HL-60 (cell line): Measurements from ENCODE around the gene TPD52L3.

Experiments
- SPI1 ChIP-seq: IDR thresholded peaks from 2 replicates; pipeline ENCODE4 v1.6.1; 2012; ENCODE audit warnings: low read depth, mild to moderate bottlenecking, borderline replicate concordance
- TF ChIP-seq, protein P1 (sequence below): IDR thresholded peaks from one replicate; pipeline ENCODE4 v1.5.1; 2011; ENCODE audit warnings: low read length, control low read depth, inconsistent platforms; ENCODE audit not compliant: insufficient read depth
- TF ChIP-seq, protein P2 (sequence below): IDR thresholded peaks from 2 replicates; pipeline ENCODE4 v1.6.1; 2012; ENCODE audit warnings: low read depth; ENCODE audit not compliant: insufficient replicate concordance

DNA sequence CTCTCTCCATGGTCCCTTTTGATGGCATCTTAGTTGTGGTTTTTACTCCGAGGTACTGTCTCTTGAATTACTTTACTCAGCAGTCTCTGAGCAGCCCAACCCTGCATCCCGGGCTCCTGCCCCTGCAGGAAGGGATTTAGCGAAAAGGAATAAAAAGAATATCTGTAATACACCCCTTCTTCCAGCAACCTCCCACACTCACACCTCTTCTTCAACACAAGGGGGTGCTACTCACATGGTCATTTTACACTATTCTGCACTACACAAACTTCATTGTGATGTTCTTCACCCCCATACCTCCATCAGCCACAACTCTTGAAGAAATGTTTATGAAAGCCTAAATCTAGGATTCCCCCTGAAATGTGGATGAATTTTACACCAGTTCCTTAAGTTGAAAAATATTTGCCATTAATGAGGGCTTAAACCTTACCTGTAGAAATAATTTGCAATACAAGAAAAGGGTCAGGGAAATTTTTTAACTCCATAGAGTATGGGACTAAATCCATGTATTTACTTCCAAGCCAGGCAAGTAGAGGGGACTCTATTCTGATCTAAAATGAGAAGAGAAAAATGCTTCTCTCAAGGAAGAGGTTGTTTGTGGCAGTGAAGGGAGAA lies 26.0 kb downstream of the TPD52L3 start:
- TF ChIP-seq, protein P1, sequence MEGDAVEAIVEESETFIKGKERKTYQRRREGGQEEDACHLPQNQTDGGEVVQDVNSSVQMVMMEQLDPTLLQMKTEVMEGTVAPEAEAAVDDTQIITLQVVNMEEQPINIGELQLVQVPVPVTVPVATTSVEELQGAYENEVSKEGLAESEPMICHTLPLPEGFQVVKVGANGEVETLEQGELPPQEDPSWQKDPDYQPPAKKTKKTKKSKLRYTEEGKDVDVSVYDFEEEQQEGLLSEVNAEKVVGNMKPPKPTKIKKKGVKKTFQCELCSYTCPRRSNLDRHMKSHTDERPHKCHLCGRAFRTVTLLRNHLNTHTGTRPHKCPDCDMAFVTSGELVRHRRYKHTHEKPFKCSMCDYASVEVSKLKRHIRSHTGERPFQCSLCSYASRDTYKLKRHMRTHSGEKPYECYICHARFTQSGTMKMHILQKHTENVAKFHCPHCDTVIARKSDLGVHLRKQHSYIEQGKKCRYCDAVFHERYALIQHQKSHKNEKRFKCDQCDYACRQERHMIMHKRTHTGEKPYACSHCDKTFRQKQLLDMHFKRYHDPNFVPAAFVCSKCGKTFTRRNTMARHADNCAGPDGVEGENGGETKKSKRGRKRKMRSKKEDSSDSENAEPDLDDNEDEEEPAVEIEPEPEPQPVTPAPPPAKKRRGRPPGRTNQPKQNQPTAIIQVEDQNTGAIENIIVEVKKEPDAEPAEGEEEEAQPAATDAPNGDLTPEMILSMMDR = peak; percentile 42
- TF ChIP-seq, protein P2, sequence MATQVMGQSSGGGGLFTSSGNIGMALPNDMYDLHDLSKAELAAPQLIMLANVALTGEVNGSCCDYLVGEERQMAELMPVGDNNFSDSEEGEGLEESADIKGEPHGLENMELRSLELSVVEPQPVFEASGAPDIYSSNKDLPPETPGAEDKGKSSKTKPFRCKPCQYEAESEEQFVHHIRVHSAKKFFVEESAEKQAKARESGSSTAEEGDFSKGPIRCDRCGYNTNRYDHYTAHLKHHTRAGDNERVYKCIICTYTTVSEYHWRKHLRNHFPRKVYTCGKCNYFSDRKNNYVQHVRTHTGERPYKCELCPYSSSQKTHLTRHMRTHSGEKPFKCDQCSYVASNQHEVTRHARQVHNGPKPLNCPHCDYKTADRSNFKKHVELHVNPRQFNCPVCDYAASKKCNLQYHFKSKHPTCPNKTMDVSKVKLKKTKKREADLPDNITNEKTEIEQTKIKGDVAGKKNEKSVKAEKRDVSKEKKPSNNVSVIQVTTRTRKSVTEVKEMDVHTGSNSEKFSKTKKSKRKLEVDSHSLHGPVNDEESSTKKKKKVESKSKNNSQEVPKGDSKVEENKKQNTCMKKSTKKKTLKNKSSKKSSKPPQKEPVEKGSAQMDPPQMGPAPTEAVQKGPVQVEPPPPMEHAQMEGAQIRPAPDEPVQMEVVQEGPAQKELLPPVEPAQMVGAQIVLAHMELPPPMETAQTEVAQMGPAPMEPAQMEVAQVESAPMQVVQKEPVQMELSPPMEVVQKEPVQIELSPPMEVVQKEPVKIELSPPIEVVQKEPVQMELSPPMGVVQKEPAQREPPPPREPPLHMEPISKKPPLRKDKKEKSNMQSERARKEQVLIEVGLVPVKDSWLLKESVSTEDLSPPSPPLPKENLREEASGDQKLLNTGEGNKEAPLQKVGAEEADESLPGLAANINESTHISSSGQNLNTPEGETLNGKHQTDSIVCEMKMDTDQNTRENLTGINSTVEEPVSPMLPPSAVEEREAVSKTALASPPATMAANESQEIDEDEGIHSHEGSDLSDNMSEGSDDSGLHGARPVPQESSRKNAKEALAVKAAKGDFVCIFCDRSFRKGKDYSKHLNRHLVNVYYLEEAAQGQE = no peak
- no peak for TF ChIP-seq SPI1
